BLaER1 treated with 17β-estradiol and CSF1 and Interleukin-3, amounts not matched to agents 10 nM and 100 nM (cell line): ENCODE measurements around the gene SPAG16.

Source experiments
- H3K27ac ChIP-seq, 11 experiments: shearing (Covaris generic); formaldehyde crosslinking; 2 replicates each; pipeline ENCODE4 v1.8.1; 2022
- H3K27me3 ChIP-seq, 11 experiments: shearing (Covaris generic); formaldehyde crosslinking; 2 replicates each; pipeline ENCODE4 v1.8.1; 2022
- H3K36me3 ChIP-seq, 11 experiments: shearing (Covaris generic); formaldehyde crosslinking; 2 replicates each; pipeline ENCODE4 v1.8.1; 2022
- H3K4me1 ChIP-seq, 10 experiments: shearing (Covaris generic); formaldehyde crosslinking; 2 replicates each; pipeline ENCODE4 v1.8.1; 2022
- H3K4me2 ChIP-seq, 11 experiments: shearing (Covaris generic); formaldehyde crosslinking; 2 replicates each; pipeline ENCODE4 v1.8.1; 2022
- H3K4me3 ChIP-seq, 10 experiments: shearing (Covaris generic); formaldehyde crosslinking; 2 replicates each; pipeline ENCODE4 v1.8.1; 2022
- H3K9ac ChIP-seq, 11 experiments: shearing (Covaris generic); formaldehyde crosslinking; 2 replicates each; pipeline ENCODE4 v1.8.1; 2022
- H3K9me3 ChIP-seq, 11 experiments: shearing (Covaris generic); formaldehyde crosslinking; replicated peaks in 1 of 11; 2 replicates each; pipeline ENCODE4 v1.8.1; 2022
- H4K20me1 ChIP-seq, 11 experiments: shearing (Covaris generic); formaldehyde crosslinking; 2 replicates each; pipeline ENCODE4 v1.8.1; 2022
- Cebpa-rat ChIP-seq, 11 experiments: shearing (Covaris generic); IDR thresholded peaks; 2 replicates each; pipeline ENCODE4 v1.8.1; 2022

Gene SPAG16

DNA sequence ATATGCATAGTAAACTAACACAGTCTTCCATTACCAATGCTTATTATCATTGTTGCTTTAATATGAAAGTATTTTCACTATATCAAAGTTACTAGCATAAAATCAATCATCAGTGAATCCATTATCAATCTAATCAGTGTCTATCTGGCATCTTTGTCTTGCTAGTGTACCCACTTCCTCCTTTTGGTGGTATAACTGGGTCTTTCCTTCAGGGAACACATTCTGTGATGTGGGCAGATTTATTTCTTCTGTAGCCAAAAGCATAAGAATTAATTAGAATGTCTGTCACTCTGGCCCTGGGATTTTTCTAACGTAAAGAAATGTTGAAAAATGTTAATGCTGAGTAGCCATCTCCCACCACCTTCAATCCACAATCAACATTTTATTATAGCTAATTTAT, 970.8 kb downstream of the SPAG16 start:
- no peak overlapping the region for H3K4me3 ChIP-seq
- no peaks in the 10 kb centered on the region for H3K36me3 ChIP-seq
- H3K4me2 ChIP-seq: no peak overlapping the region
- H3K27me3 ChIP-seq: no peaks in the 10 kb centered on the region
- no peak for TF ChIP-seq Cebpa-rat (IDR thresholded peaks at IDR 0.05)
- H3K4me1 ChIP-seq: no peaks in the 10 kb centered on the region
- H4K20me1 ChIP-seq: no peaks in the 10 kb centered on the region
- H3K27ac ChIP-seq: no peak overlapping the region
- no peaks in the 10 kb centered on the region for H3K9me3 ChIP-seq
- H3K9ac ChIP-seq: no peak overlapping the region

DNA sequence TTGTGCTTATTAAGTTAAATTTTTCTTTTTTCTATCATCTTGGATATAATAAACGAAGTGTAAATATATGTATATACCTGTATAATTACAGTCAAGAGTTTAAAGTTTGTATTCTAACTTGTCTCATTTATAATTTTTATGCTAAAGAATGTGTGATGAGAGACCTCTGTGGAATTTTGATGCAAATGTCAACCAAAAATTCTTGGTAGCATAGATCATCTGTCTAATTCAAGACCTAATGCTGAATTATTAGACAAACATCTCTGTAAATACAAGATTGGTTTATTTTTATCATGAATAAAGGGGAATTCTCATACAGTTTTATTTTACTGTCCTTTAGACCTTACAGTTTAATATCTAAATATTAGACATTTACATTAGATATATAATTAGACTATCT, 977.4 kb downstream of the SPAG16 start:
- no peak overlapping the region for H3K4me2 ChIP-seq
- no peak for TF ChIP-seq Cebpa-rat (IDR thresholded peaks at IDR 0.05)
- no peaks in the 10 kb centered on the region for H4K20me1 ChIP-seq
- H3K9ac ChIP-seq: no peak overlapping the region
- H3K27ac ChIP-seq: no peak overlapping the region
- no peaks in the 10 kb centered on the region for H3K36me3 ChIP-seq
- no peaks in the 10 kb centered on the region for H3K27me3 ChIP-seq
- no peaks in the 10 kb centered on the region for H3K9me3 ChIP-seq
- no peak overlapping the region for H3K4me3 ChIP-seq
- H3K4me1 ChIP-seq: no peaks in the 10 kb centered on the region

GRCh38 chr2:214264171-214264570, 979.9 kb downstream of the SPAG16 start:
- no peak overlapping the region for H3K27ac ChIP-seq
- no peak for TF ChIP-seq Cebpa-rat (IDR thresholded peaks at IDR 0.05)
- H3K4me2 ChIP-seq: no peak overlapping the region
- H3K9me3 ChIP-seq: no peaks in the 10 kb centered on the region
- H3K4me1 ChIP-seq: no peaks in the 10 kb centered on the region
- no peaks in the 10 kb centered on the region for H4K20me1 ChIP-seq
- no peak overlapping the region for H3K4me3 ChIP-seq
- no peaks in the 10 kb centered on the region for H3K27me3 ChIP-seq
- H3K9ac ChIP-seq: no peak overlapping the region
- H3K36me3 ChIP-seq: no peaks in the 10 kb centered on the region

DNA sequence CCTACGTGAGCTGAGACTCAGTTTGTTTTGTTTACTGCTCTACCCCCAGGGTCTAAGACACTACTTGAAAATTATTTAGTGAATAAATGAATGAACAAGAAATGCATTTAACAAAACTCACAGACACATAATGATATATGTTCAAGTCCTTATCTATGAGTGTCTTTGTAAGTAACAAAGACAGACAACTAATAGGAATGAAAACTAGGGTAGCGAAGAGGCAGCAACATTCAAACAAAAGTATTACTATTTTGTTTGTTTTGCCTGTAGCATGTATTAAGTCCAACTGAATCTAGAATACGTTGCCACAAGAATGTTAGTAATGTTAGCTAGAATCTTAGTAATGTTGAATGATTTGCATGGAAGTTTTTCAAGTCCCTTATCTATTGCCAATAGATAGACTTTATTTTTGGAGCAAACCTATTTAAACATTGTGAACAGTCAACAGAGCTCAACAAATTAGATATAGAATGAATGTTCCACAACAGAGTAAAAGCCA, 981.8 kb downstream of the SPAG16 start:
- TF ChIP-seq Cebpa-rat (IDR thresholded peaks at IDR 0.05): no peak
- H3K9me3 ChIP-seq: no peaks in the 10 kb centered on the region
- no peak overlapping the region for H3K27ac ChIP-seq
- no peak overlapping the region for H3K9ac ChIP-seq
- no peak overlapping the region for H3K4me2 ChIP-seq
- H3K4me1 ChIP-seq: no peaks in the 10 kb centered on the region
- no peaks in the 10 kb centered on the region for H3K36me3 ChIP-seq
- no peak overlapping the region for H3K4me3 ChIP-seq
- H3K27me3 ChIP-seq: no peaks in the 10 kb centered on the region
- H4K20me1 ChIP-seq: no peaks in the 10 kb centered on the region

- Histone ChIP-seq H3K4me3 (no peak overlapping the region), H3K36me3 (no peaks in the 10 kb centered on the region), H3K27me3 (no peaks in the 10 kb centered on the region), H3K9ac (no peak overlapping the region), H3K9me3 (no peaks in the 10 kb centered on the region), H3K27ac (no peak overlapping the region), H4K20me1 (no peaks in the 10 kb centered on the region), H3K4me2 (no peak overlapping the region), H3K4me1 (no peaks in the 10 kb centered on the region)
- no peak for TF ChIP-seq Cebpa-rat (IDR thresholded peaks at IDR 0.05)
These were observed 993.6 kb downstream of the SPAG16 start for GRCh38 chr2:214277880-214278279.

GRCh38 chr2:214286011-214286410, 1001.7 kb downstream of the SPAG16 start:
- Histone ChIP-seq H3K4me3 (no peak overlapping the region), H3K27ac (no peak overlapping the region), H3K9ac (no peak overlapping the region), H3K4me2 (no peak overlapping the region), H4K20me1 (no peaks in the 10 kb centered on the region), H3K36me3 (no peaks in the 10 kb centered on the region), H3K27me3 (no peaks in the 10 kb centered on the region), H3K9me3 (peaks cover 0 to under 1% (median 0%) of the 10 kb centered on the region in 11 experiments; a peak in 3 of 22 replicates), H3K4me1 (no peaks in the 10 kb centered on the region)
- no peak for TF ChIP-seq Cebpa-rat (IDR thresholded peaks at IDR 0.05)

DNA sequence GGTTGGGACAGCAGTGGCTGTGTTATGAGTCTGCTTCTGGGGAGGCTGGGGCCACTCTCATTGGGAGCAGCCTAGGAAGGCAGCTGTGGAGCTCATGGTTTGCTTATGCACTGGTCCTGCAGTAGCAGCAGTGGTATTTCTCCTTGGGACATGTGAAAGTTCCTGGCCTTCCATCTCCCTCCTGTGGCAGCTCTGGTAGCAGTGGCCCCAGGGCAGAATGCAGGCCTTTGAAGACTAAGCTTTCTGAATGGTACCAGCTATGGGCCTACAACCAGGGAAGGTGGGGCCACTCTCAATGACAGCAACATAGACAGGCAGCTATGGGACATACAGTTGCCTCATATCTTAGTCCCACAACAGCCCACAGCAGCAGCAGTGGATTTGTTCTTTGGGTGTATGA, 1009.3 kb downstream of the SPAG16 start:
- Histone ChIP-seq H3K9me3 (peaks cover 19 to 32% (median 26%) of the 10 kb centered on the region in 11 experiments), H3K4me1 (no peaks in the 10 kb centered on the region), H4K20me1 (no peaks in the 10 kb centered on the region), H3K4me3 (no peak overlapping the region), H3K27me3 (no peaks in the 10 kb centered on the region), H3K9ac (no peak overlapping the region), H3K36me3 (no peaks in the 10 kb centered on the region), H3K27ac (no peak overlapping the region), H3K4me2 (no peak overlapping the region)
- no peak for TF ChIP-seq Cebpa-rat (IDR thresholded peaks at IDR 0.05)

GRCh38 chr2:214294426-214294825, 1010.2 kb downstream of the SPAG16 start:
- H3K9ac ChIP-seq: no peak overlapping the region
- no peaks in the 10 kb centered on the region for H3K4me1 ChIP-seq
- peaks cover 19 to 32% (median 26%) of the 10 kb centered on the region in 11 experiments for H3K9me3 ChIP-seq
- no peak for TF ChIP-seq Cebpa-rat (IDR thresholded peaks at IDR 0.05)
- no peaks in the 10 kb centered on the region for H4K20me1 ChIP-seq
- no peaks in the 10 kb centered on the region for H3K27me3 ChIP-seq
- no peaks in the 10 kb centered on the region for H3K36me3 ChIP-seq
- H3K27ac ChIP-seq: no peak overlapping the region
- H3K4me3 ChIP-seq: no peak overlapping the region
- no peak overlapping the region for H3K4me2 ChIP-seq

DNA sequence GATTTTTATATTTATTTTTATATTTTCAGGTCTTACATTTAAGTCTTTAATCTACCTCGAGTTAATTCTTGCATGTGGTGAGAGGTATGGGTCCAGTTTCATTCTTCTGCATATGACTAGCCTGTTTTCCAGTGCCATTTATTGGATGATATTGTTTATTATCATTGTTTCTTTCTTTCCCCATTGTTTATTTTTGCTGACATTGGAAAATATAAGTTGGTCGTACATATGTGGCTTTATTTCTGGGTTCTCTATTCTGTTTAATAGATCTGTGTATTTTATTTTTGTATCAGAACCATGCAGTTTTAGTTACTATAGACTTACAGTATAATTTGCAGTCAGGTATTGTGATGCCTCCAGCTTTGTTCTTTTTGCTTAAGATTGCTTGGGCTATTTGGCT, 1013.2 kb downstream of the SPAG16 start:
- no peaks in the 10 kb centered on the region for H3K27me3 ChIP-seq
- no peaks in the 10 kb centered on the region for H4K20me1 ChIP-seq
- no peak overlapping the region for H3K27ac ChIP-seq
- no peak overlapping the region for H3K4me3 ChIP-seq
- no peak overlapping the region for H3K9ac ChIP-seq
- H3K36me3 ChIP-seq: no peaks in the 10 kb centered on the region
- no peak for TF ChIP-seq Cebpa-rat (IDR thresholded peaks at IDR 0.05)
- H3K4me1 ChIP-seq: no peaks in the 10 kb centered on the region
- no peak overlapping the region for H3K4me2 ChIP-seq
- H3K9me3 ChIP-seq: peaks cover 10 to 19% (median 17%) of the 10 kb centered on the region in 11 experiments

- Histone ChIP-seq H3K27me3 (no peaks in the 10 kb centered on the region), H3K4me1 (no peaks in the 10 kb centered on the region), H3K4me3 (no peak overlapping the region), H3K9me3 (peaks cover 0 to 4% (median 0%) of the 10 kb centered on the region in 11 experiments; a peak in 2 of 22 replicates), H3K36me3 (no peaks in the 10 kb centered on the region), H3K9ac (no peak overlapping the region), H4K20me1 (no peaks in the 10 kb centered on the region), H3K4me2 (no peak overlapping the region), H3K27ac (no peak overlapping the region)
- no peak for TF ChIP-seq Cebpa-rat (IDR thresholded peaks at IDR 0.05)
These were observed 1026.1 kb downstream of the SPAG16 start for GRCh38 chr2:214310319-214310718.
